IPS-NIHi11 (cell line): ENCODE data around the gene DDN.
A peak's percentile ranks its signal among the peaks of the same experiment; 100 is the strongest.

ENCODE experiments used
- DNase-seq: peaks from one replicate; pipeline ENCODE4 v3.0.0; 2012; ENCODE audit warnings: mixed read lengths, low spot score

Gene DDN

GRCh38 chr12:49031573-49032161 is 32.5 kb upstream of the DDN start:
- no peak for DNase-seq

- no peak for DNase-seq
These were observed 31.8 kb upstream of the DDN start for GRCh38 chr12:49030714-49031572.

- no peak for DNase-seq
These were observed 30.9 kb upstream of the DDN start for GRCh38 chr12:49030119-49030518.

GRCh38 chr12:49028666-49029275 is 29.6 kb upstream of the DDN start:
- no peak for DNase-seq

- DNase-seq = no peak
These were observed 28.8 kb upstream of the DDN start for GRCh38 chr12:49027846-49028555.

GRCh38 chr12:49026678-49027480 is 27.7 kb upstream of the DDN start:
- DNase-seq = no peak

GRCh38 chr12:49026101-49026500 is 26.9 kb upstream of the DDN start:
- DNase-seq = no peak

- no peak for DNase-seq
These were observed 26.3 kb upstream of the DDN start for GRCh38 chr12:49025463-49025862.

GRCh38 chr12:49024543-49024942 is 25.4 kb upstream of the DDN start:
- DNase-seq = no peak

- DNase-seq = no peak
These were observed 24.6 kb upstream of the DDN start for GRCh38 chr12:49023812-49024211.

GRCh38 chr12:49022558-49023178 is 23.5 kb upstream of the DDN start:
- no peak for DNase-seq

GRCh38 chr12:49021292-49021915 is 22.2 kb upstream of the DDN start:
- DNase-seq = no peak

GRCh38 chr12:49020441-49020840 is 21.3 kb upstream of the DDN start:
- DNase-seq = no peak

GRCh38 chr12:49019443-49020324 is 20.5 kb upstream of the DDN start:
- peak; percentile 82 for DNase-seq

- no peak for DNase-seq
These were observed 19.9 kb upstream of the DDN start for GRCh38 chr12:49019120-49019430.

GRCh38 chr12:49018261-49019119 is 19.3 kb upstream of the DDN start, which contains the start of gene PRKAG1:
Gene PRKAG1 (minus strand): TSS chr12:49018776. CDS start chr12:49018740, 36 bp downstream.
- peak; percentile 100 for DNase-seq

- no peak for DNase-seq
These were observed 18.7 kb upstream of the DDN start for GRCh38 chr12:49017891-49018260.

GRCh38 chr12:49015196-49015595 is 16.0 kb upstream of the DDN start:
- DNase-seq = no peak

GRCh38 chr12:49014547-49014946 is 15.4 kb upstream of the DDN start:
- DNase-seq = no peak
